HG02571 (cell line): ENCODE results near the gene DSP.

Source experiments
- ATAC-seq: cut with Tn5 transposase; IDR thresholded peaks from one replicate; pipeline ENCODE4 v1.9.1; 2021; ENCODE audit warnings: mild to moderate bottlenecking, moderate library complexity; ENCODE audit not compliant: unreplicated experiment

The DSP gene

GRCh38 chr6:7541175-7542064, at the start of gene DSP:
DSP (plus strand) TSS chr6:7541671; CDS start chr6:7541916, 245 bp downstream.
- ATAC-seq: no peak

GRCh38 chr6:7493866-7494265, 47.6 kb upstream of the DSP start:
- ATAC-seq: no peak

GRCh38 chr6:7494638-7495037, 46.8 kb upstream of the DSP start:
- ATAC-seq: no peak

- ATAC-seq: no peak
Observed at GRCh38 chr6:7496266-7496875, 45.1 kb upstream of the DSP start.

GRCh38 chr6:7500752-7501282, 40.7 kb upstream of the DSP start:
- ATAC-seq: no peak

GRCh38 chr6:7502743-7503142, 38.7 kb upstream of the DSP start:
- no peak for ATAC-seq

GRCh38 chr6:7504041-7504440, 37.4 kb upstream of the DSP start:
- ATAC-seq: no peak

- no peak for ATAC-seq
Observed at GRCh38 chr6:7505189-7505699, 36.2 kb upstream of the DSP start.

- ATAC-seq: no peak
Observed at GRCh38 chr6:7507600-7507999, 33.9 kb upstream of the DSP start.

- no peak for ATAC-seq
Observed at GRCh38 chr6:7512320-7512719, 29.2 kb upstream of the DSP start.

- ATAC-seq: no peak
Observed at GRCh38 chr6:7513529-7513928, 27.9 kb upstream of the DSP start.

GRCh38 chr6:7515363-7515762, 26.1 kb upstream of the DSP start:
- ATAC-seq: no peak

- no peak for ATAC-seq
Observed at GRCh38 chr6:7518877-7519276, 22.6 kb upstream of the DSP start.

GRCh38 chr6:7522873-7523272, 18.6 kb upstream of the DSP start:
- ATAC-seq: no peak

- ATAC-seq: no peak
Observed at GRCh38 chr6:7523922-7524321, 17.5 kb upstream of the DSP start.

- ATAC-seq: no peak
Observed at GRCh38 chr6:7526755-7527154, 14.7 kb upstream of the DSP start.

- ATAC-seq: no peak
Observed at GRCh38 chr6:7528565-7528964, 12.9 kb upstream of the DSP start.

- ATAC-seq: no peak
Observed at GRCh38 chr6:7529141-7529540, 12.3 kb upstream of the DSP start.

- no peak for ATAC-seq
Observed at GRCh38 chr6:7532232-7532631, 9.2 kb upstream of the DSP start.

- no peak for ATAC-seq
Observed at GRCh38 chr6:7532821-7533220, 8.7 kb upstream of the DSP start.

- ATAC-seq: no peak
Observed at GRCh38 chr6:7534192-7534591, 7.3 kb upstream of the DSP start.

- ATAC-seq: no peak
Observed at GRCh38 chr6:7535498-7535897, 6.0 kb upstream of the DSP start.
